MM.1S (cell line): ENCODE measurements around the gene GAB2.

ENCODE experiments used
- DNase-seq: peaks from one replicate; pipeline ENCODE4 v3.0.0-alpha.2; 2015
- H2AFZ ChIP-seq: fragments of 300-600 bp; sonication (generic); 2 replicates; pipeline ENCODE4 v1.6.0; 2016; ENCODE audit warnings: antibody characterized with exemption, low read length
- H3F3A ChIP-seq: fragments of 300-600 bp; sonication (generic); 2 replicates; pipeline ENCODE4 v1.6.1; 2016; ENCODE audit warnings: mild to moderate bottlenecking, antibody characterized with exemption, low read length, moderate library complexity, mixed read lengths; ENCODE audit not compliant: insufficient read depth
- H3K27ac ChIP-seq: fragments of 300-600 bp; sonication (generic); 2 replicates; pipeline ENCODE4 v1.5.1; 2016; ENCODE audit warnings: mild to moderate bottlenecking, low read length
- H3K27me3 ChIP-seq: fragments of 300-600 bp; sonication (generic); replicated peaks from 2 replicates; pipeline ENCODE4 v1.6.0; 2016; ENCODE audit warnings: low read length; ENCODE audit not compliant: insufficient read depth
- H3K36me3 ChIP-seq: fragments of 300-600 bp; sonication (generic); replicated peaks from 2 replicates; pipeline ENCODE4 v1.6.1; 2016; ENCODE audit warnings: mild to moderate bottlenecking, low read length, mixed read lengths; ENCODE audit not compliant: insufficient read depth
- H3K4me1 ChIP-seq: fragments of 300-600 bp; sonication (generic); 2 replicates; pipeline ENCODE4 v1.6.1; 2016; ENCODE audit warnings: low read length, mixed read lengths
- H3K4me2 ChIP-seq: fragments of 300-600 bp; sonication (generic); 2 replicates; pipeline ENCODE4 v1.6.0; 2016; ENCODE audit warnings: low read depth, low read length
- H3K4me3 ChIP-seq: fragments of 300-600 bp; sonication (generic); 2 replicates; pipeline ENCODE4 v1.5.1; 2016; ENCODE audit warnings: low read length, mixed read lengths
- H3K79me2 ChIP-seq: fragments of 300-600 bp; sonication (generic); 2 replicates; pipeline ENCODE4 v1.6.1; 2016; ENCODE audit warnings: mixed run types, low read length, mixed read lengths
- H3K9ac ChIP-seq: fragments of 300-600 bp; sonication (generic); 2 replicates; pipeline ENCODE4 v1.6.1; 2016; ENCODE audit warnings: low read length, mixed read lengths
- H3K9me2 ChIP-seq: fragments of 300-600 bp; sonication (generic); replicated peaks from 2 replicates; pipeline ENCODE4 v1.6.1; 2016; ENCODE audit warnings: mild to moderate bottlenecking, low read length, mixed read lengths; ENCODE audit not compliant: insufficient read depth
- H3K9me3 ChIP-seq: fragments of 300-600 bp; sonication (generic); replicated peaks from 2 replicates; pipeline ENCODE4 v1.6.1; 2016; ENCODE audit warnings: mild to moderate bottlenecking, low read length, mixed read lengths; ENCODE audit not compliant: insufficient read depth
- H4K20me1 ChIP-seq: fragments of 300-600 bp; sonication (generic); 2 replicates; pipeline ENCODE4 v1.6.1; 2016; ENCODE audit warnings: mild to moderate bottlenecking, low read length, moderate library complexity, mixed read lengths; ENCODE audit not compliant: insufficient read depth
- EZH2 ChIP-seq: fragments of 300-600 bp; sonication (generic); optimal IDR thresholded peaks from 2 replicates; pipeline ENCODE3; 2017; ENCODE audit warnings: low read depth, mild to moderate bottlenecking, antibody characterized with exemption, low read length, mixed read lengths
- EZH2phosphoT487 ChIP-seq: fragments of 300-600 bp; sonication (generic); IDR thresholded peaks from 2 replicates; pipeline ENCODE4 v1.6.1; 2018; ENCODE audit warnings: antibody characterized with exemption, low read length
- TF ChIP-seq, protein P1 (sequence below): fragments of 300-600 bp; sonication (generic); IDR thresholded peaks from 2 replicates; pipeline ENCODE4 v1.5.1; 2016; ENCODE audit warnings: antibody characterized with exemption, low read length, mixed read lengths

The GAB2 gene

DNA sequence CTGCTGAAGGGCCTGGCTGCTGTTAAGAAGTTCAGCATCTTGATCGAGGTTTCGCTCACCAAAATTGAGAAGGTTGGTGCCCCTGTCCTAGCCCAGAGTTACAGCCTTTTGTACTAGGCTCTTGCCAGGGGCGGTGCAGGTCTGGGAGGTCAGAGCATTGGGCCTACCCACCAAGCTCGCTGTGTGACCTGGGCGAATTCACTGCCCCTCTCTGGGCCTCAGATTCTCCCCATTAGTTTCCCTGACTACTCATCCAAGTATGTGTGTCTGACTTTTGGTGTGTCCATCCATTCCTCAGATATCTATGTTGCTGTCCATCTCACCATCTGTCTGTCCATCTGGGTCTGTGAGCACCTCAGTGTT, 218.0 kb downstream of the GAB2 start:
- H3K27me3 ChIP-seq: no peaks in the 10 kb centered on the region

DNA sequence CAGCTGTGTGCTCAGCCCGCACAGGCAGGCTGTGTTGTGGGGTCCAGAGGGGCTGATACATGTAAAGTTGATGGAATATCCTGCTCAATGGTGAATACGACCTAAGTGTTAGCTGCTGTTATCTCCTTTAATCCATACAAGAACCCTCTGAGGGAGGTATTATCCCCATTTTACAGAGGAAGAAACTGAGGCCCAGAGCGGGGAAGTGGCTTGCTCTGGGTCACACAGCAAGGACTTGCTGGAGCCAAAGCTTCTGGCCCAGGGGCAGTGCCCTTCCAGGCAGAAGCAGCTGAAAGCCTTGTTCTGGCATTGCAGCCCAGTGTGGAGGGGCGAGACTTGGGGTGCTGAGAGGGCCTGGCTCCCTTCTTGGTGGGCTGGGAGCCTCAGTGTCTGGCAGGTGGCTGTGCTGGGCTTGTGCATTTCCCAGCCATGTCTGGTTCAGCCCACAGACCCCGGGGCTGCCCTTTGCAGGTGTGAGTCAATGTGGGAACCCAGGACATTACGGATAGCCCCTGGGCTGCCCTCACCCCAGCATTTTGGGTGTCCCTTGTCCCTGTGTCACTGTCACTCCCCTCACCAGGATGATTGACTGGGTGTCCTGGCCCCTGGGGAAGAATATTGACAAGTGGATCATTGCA, 218.5 kb downstream of the GAB2 start:
- Histone ChIP-seq H3F3A (no peaks in the 10 kb centered on the region), H3K9ac (no peak overlapping the region), H3K4me3 (no peak overlapping the region), H2AFZ (no peak overlapping the region), H3K4me2 (no peak overlapping the region), H4K20me1 (no peaks in the 10 kb centered on the region), H3K9me3 (no peaks in the 10 kb centered on the region), H3K27me3 (no peaks in the 10 kb centered on the region), H3K4me1 (peaks cover 10% of the 10 kb centered on the region), H3K79me2 (no peaks in the 10 kb centered on the region), H3K36me3 (no peaks in the 10 kb centered on the region), H3K9me2 (no peaks in the 10 kb centered on the region), H3K27ac (no peak overlapping the region)
- TF ChIP-seq EZH2phosphoT487 (no peak), EZH2 (no peak)
- TF ChIP-seq, protein P1, sequence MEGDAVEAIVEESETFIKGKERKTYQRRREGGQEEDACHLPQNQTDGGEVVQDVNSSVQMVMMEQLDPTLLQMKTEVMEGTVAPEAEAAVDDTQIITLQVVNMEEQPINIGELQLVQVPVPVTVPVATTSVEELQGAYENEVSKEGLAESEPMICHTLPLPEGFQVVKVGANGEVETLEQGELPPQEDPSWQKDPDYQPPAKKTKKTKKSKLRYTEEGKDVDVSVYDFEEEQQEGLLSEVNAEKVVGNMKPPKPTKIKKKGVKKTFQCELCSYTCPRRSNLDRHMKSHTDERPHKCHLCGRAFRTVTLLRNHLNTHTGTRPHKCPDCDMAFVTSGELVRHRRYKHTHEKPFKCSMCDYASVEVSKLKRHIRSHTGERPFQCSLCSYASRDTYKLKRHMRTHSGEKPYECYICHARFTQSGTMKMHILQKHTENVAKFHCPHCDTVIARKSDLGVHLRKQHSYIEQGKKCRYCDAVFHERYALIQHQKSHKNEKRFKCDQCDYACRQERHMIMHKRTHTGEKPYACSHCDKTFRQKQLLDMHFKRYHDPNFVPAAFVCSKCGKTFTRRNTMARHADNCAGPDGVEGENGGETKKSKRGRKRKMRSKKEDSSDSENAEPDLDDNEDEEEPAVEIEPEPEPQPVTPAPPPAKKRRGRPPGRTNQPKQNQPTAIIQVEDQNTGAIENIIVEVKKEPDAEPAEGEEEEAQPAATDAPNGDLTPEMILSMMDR: no peak
- DNase-seq: no peak

More for the DNA sequence above, 218.0 kb downstream of the GAB2 start:
- Histone ChIP-seq H3K27ac (no peak overlapping the region), H3F3A (no peaks in the 10 kb centered on the region), H4K20me1 (no peaks in the 10 kb centered on the region), H3K9ac (no peak overlapping the region), H3K4me1 (peaks cover 10% of the 10 kb centered on the region), H3K79me2 (no peaks in the 10 kb centered on the region), H2AFZ (no peak overlapping the region), H3K36me3 (no peaks in the 10 kb centered on the region), H3K9me2 (no peaks in the 10 kb centered on the region), H3K4me3 (no peak overlapping the region), H3K9me3 (no peaks in the 10 kb centered on the region), H3K4me2 (no peak overlapping the region)
- no peak for DNase-seq
- TF ChIP-seq EZH2: no peak
- no peak for TF ChIP-seq EZH2phosphoT487
- TF ChIP-seq, protein P1: no peak

DNA sequence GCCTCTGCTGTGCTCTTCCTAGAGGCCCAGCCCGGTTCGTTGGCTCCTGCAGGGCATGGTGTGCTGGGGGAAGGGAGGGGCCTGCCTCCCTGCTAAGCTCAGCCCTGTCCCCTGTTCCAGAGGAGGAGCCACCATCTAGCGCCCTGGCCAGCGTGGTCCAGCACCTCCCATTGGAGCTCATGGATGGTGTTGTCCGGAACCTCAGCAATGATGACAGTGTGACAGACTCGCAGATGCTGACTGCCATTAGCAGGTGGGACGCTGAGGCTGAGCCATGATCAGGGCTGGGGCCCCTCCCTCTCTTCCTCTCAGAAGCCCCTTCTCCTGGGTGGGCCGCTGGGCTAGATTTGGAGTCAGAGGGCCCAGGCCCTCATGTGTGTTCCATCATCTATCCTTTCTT, 219.8 kb downstream of the GAB2 start:
- Histone ChIP-seq H3K9me3 (no peaks in the 10 kb centered on the region), H3K4me2 (no peak overlapping the region), H3K79me2 (no peaks in the 10 kb centered on the region), H3K9me2 (no peaks in the 10 kb centered on the region), H4K20me1 (no peaks in the 10 kb centered on the region), H3F3A (no peaks in the 10 kb centered on the region), H3K9ac (no peak overlapping the region), H3K36me3 (no peaks in the 10 kb centered on the region), H3K27me3 (no peaks in the 10 kb centered on the region), H3K4me3 (no peak overlapping the region), H3K27ac (no peak overlapping the region), H2AFZ (no peak overlapping the region), H3K4me1 (peaks cover 6% of the 10 kb centered on the region)
- TF ChIP-seq EZH2 (no peak), EZH2phosphoT487 (no peak)
- TF ChIP-seq, protein P1: no peak
- DNase-seq: no peak
